Cardiac muscle cell (in vitro differentiated cells and primary cell): Measurements from ENCODE around the gene SLC47A2. TPM values are rescaled to one million over a fixed set of nuclear protein-coding genes. Genes with fewer than 3 reads are reported as not detected.

Source experiments
- DNase-seq, 2 donors: peaks; one replicate each; pipeline versions ENCODE4 v3.0.0 to v3.0.0-alpha.2; 2010 to 2017; ENCODE audit warnings: low read depth in 1 of 2, low spot score in 1 of 2
- H3K27ac ChIP-seq: fragments of 200-600 bp; sonication (generic); 2 replicates; pipeline ENCODE4 v1.5.1; 2016
- H3K27me3 ChIP-seq: fragments of 200-600 bp; sonication (generic); 2 replicates; pipeline ENCODE4 v1.6.0; 2016; ENCODE audit warnings: control low read depth
- H3K36me3 ChIP-seq: fragments of 200-600 bp; sonication (generic); 2 replicates; pipeline ENCODE4 v1.5.1; 2016; ENCODE audit warnings: control low read depth
- H3K4me1 ChIP-seq: fragments of 200-600 bp; sonication (generic); 2 replicates; pipeline ENCODE4 v1.8.1; 2017; ENCODE audit warnings: low read depth, mild to moderate bottlenecking, mixed run types
- H3K4me3 ChIP-seq: fragments of 200-600 bp; sonication (generic); 2 replicates; pipeline ENCODE4 v1.5.1; 2016; ENCODE audit warnings: mild to moderate bottlenecking
- H3K9me3 ChIP-seq: fragments of 200-600 bp; sonication (generic); 2 replicates; pipeline ENCODE4 v1.5.1; 2017; ENCODE audit warnings: low read depth, mild to moderate bottlenecking, control low read depth
- polyA plus RNA-seq: library from polyadenylated mRNA; unstranded; fragments of >200 nt; fragmentation: Nextera tagmentation; extraction: Ambion mirVana; gene quantifications from 2 replicates; pipeline ENCODE4 v1.2.1, GENCODE V29; 2016
- total RNA-seq: library from RNA; depleted of rRNA; stranded (reverse); fragments of >200 nt; gene quantifications from 2 replicates; pipeline ENCODE4 v1.2.3, GENCODE V29; 2016
- TF ChIP-seq, protein P1 (sequence below): IDR thresholded peaks from 2 replicates; pipeline ENCODE4 v1.5.1; 2012; ENCODE audit warnings: low read depth, mild to moderate bottlenecking, low read length

SLC47A2 gene
- total and polyA plus RNA-seq, 2 experiments from 2014 or later, result 0.27 to 0.37 TPM

DNA sequence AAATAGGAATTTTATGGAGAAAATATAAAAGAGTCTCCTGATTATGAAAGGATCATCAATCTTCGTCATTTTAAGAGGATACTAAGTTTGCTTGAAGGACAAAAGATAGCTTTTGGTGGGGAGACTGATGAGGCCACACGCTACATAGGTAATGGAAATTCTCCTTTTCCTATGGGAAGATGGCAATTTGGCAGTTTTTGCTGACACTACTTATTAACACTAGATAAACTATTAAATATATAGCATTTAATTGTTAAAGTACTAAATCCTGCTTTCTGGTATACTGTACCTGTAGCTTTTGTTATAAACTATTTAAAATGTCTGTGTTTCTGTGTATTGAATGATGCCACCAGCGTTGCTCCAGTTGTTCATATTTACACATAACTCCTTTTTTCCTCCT is 55.3 kb downstream of the SLC47A2 start:
- TF ChIP-seq, protein P1, sequence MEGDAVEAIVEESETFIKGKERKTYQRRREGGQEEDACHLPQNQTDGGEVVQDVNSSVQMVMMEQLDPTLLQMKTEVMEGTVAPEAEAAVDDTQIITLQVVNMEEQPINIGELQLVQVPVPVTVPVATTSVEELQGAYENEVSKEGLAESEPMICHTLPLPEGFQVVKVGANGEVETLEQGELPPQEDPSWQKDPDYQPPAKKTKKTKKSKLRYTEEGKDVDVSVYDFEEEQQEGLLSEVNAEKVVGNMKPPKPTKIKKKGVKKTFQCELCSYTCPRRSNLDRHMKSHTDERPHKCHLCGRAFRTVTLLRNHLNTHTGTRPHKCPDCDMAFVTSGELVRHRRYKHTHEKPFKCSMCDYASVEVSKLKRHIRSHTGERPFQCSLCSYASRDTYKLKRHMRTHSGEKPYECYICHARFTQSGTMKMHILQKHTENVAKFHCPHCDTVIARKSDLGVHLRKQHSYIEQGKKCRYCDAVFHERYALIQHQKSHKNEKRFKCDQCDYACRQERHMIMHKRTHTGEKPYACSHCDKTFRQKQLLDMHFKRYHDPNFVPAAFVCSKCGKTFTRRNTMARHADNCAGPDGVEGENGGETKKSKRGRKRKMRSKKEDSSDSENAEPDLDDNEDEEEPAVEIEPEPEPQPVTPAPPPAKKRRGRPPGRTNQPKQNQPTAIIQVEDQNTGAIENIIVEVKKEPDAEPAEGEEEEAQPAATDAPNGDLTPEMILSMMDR, result no peak
- no peak for DNase-seq
- H3K9me3 ChIP-seq, result no peaks in the 10 kb centered on the region
- H3K4me1 ChIP-seq, result peaks cover 11% of the 10 kb centered on the region
- H3K36me3 ChIP-seq, result peaks cover 39% of the 10 kb centered on the region
- H3K27ac ChIP-seq, result no peak overlapping the region
- no peak overlapping the region for H3K4me3 ChIP-seq
- H3K27me3 ChIP-seq, result no peaks in the 10 kb centered on the region

DNA sequence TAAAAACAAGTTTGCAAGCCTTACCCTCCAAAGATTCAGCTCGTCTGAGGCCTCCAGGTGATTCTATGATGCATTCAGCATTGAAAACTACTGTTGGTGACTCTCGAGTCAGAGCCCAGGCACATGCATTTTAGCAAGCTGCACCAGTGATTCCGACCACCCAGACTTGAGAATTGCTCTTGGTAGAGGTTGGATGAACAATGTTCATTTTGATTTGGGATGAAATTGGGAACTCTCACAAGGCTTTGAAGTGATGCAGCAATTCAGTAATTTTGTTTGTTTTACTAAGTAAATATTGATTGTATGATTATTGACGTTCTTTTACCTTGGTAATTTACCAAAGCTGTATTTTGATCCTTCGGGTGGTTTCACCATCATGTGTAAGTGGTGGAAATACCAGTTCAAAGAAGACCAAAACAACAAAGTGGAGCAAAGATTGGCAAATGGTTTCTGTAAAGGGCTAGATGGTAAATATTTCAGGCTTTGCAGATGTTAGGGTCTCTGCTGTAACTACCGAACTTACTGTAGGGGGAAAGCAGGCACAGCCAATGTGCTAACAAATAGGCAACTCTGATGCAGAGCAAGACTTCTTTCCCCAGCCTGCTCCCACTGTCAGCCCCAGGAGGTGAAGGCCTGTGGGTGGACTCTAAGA is 56.0 kb downstream of the SLC47A2 start:
- Histone ChIP-seq H3K27ac (no peak overlapping the region), H3K27me3 (no peaks in the 10 kb centered on the region), H3K4me1 (peaks cover 11% of the 10 kb centered on the region), H3K4me3 (no peak overlapping the region), H3K9me3 (no peaks in the 10 kb centered on the region), H3K36me3 (peaks cover 44% of the 10 kb centered on the region)
- no peak for DNase-seq
- TF ChIP-seq, protein P1, result no peak

DNA sequence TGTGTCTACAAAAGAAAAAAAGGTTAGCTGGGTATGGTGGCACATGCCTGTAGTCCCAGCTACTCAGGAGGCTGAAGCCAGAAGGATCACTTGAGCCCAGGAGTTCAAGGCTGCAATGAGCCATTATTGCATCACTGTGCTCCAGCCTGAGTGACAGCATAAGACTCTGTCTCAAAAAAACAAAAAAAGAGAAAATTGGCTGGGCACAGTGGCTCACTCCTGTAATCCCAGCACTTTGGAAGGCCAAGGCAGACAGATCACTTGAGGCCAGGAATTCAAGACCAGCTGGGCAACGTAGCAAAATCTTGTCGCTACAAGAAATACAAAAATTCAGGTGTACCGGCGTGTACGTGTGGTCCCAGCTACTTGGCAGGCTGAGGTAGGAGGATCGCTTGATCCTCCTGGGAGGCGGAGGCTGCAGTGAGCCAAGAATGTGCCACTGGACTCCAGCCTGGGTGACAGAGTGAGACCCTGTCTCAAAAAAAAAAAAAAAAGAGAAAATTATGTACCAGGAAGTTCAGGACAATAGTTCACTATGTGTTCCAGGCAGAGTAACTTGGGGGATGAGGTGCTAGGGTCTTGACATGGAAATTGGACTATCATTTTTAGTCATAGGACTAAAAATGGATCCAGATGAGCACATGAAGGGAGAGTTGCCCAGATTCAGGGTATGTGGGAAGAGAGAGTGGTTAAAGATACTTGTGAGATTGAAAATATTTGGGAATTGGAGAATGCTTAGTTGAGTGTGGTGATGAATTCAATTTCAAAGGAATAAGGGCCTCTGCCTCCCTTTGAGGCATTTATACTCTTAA is 56.8 kb downstream of the SLC47A2 start:
- Histone ChIP-seq H3K4me1 (peaks cover 8% of the 10 kb centered on the region), H3K27ac (no peak overlapping the region), H3K36me3 (peaks cover 44% of the 10 kb centered on the region), H3K4me3 (no peak overlapping the region), H3K27me3 (no peaks in the 10 kb centered on the region), H3K9me3 (no peaks in the 10 kb centered on the region)
- no peak for DNase-seq
- TF ChIP-seq, protein P1, result no peak

DNA sequence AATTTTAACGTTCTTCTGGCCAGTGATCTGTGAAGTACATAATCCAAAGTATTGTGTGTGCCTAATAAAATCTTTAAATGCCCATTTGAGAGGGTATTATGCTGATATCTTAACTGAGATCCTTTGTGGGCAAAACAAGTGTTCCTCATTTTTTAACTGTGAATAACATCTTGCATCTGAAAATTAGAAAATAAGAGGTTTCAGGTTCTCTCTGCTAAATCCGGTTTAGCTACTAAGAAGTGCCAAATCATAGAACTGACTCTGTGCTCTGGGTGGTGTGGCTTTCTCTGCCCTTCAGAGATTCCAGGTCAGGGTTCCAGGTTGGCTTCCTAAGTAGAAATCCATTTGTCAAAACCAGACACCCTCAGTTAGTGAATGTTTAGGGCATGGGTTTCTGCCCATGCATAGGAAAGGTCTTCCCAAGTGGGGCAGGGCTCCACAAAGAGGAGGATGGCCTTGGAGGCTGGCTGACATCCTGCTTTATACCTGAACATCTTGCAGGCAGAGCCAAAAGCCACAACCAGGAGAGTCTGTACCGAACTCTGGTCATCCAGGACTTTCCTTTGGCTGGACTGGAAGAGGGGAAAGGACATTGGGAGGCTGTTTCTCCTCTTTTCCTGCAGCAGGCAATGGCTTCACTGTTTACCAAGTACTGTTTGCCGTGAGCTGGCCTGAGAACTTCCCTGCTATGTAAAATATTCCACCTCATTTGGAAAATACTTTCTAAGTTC is 59.4 kb downstream of the SLC47A2 start:
- Histone ChIP-seq H3K36me3 (peaks cover 38% of the 10 kb centered on the region), H3K9me3 (no peaks in the 10 kb centered on the region), H3K27ac (no peak overlapping the region), H3K4me3 (no peak overlapping the region), H3K4me1 (no peaks in the 10 kb centered on the region), H3K27me3 (no peaks in the 10 kb centered on the region)
- TF ChIP-seq, protein P1, result no peak
- no peak for DNase-seq

DNA sequence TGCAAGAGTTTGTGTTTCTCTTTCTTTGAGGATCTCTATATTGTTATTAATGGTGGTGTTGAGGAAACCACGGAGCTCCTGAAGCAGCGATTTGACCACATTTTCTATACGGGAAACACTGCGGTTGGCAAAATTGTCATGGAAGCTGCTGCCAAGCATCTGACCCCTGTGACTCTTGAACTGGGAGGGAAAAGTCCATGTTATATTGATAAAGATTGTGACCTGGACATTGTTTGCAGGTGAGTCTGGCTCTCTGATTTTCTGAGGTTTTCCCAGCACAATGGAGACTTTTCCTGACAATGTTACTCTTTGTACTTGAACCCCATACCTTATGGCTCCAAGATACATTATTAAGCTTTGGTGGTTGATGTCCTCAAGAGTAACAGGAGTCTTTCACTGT is 60.0 kb downstream of the SLC47A2 start:
- Histone ChIP-seq H3K27me3 (no peaks in the 10 kb centered on the region), H3K4me3 (no peak overlapping the region), H3K4me1 (peaks cover 5% of the 10 kb centered on the region), H3K9me3 (no peaks in the 10 kb centered on the region), H3K27ac (no peak overlapping the region), H3K36me3 (peaks cover 34% of the 10 kb centered on the region)
- no peak for DNase-seq
- TF ChIP-seq, protein P1, result no peak
